Neural cell (in vitro differentiated cells): Measurements from ENCODE around the gene CTDNEP1. TPM values are rescaled to one million over a fixed set of nuclear protein-coding genes. Genes with fewer than 3 reads are reported as not detected.

ENCODE experiments used
- H2AFZ ChIP-seq: fragments of 200-600, 300-800 bp; sonication (generic), shearing (Covaris generic); 2 replicates; pipeline ENCODE4 v1.6.0; 2014; ENCODE audit warnings: low read depth, mild to moderate bottlenecking, antibody characterized with exemption, low read length, moderate library complexity
- H3F3A ChIP-seq: fragments of 200-600 bp; shearing (Covaris generic); 2 replicates; pipeline ENCODE4 v1.6.1; 2016; ENCODE audit warnings: mild to moderate bottlenecking, moderate library complexity, mixed read lengths, antibody characterized with exemption, low read length; ENCODE audit not compliant: insufficient read depth, poor library complexity, severe bottlenecking
- H3K27ac ChIP-seq: fragments of 200-600, 300-800 bp; sonication (generic), shearing (Covaris generic); 2 replicates; pipeline ENCODE4 v1.5.1; 2014; ENCODE audit warnings: mild to moderate bottlenecking, low read length, moderate library complexity
- H3K27me3 ChIP-seq: fragments of 300-800, 200-600 bp; sonication (generic), shearing (Covaris generic); 2 replicates; pipeline ENCODE4 v1.6.0; 2014; ENCODE audit warnings: mild to moderate bottlenecking, low read depth, low read length, moderate library complexity; ENCODE audit not compliant: insufficient read depth
- H3K36me3 ChIP-seq: fragments of 300-800, 200-600 bp; sonication (generic), shearing (Covaris generic); 2 replicates; pipeline ENCODE4 v1.5.1; 2014; ENCODE audit warnings: mild to moderate bottlenecking, antibody characterized with exemption, low read length, moderate library complexity; ENCODE audit not compliant: insufficient read depth
- H3K4me2 ChIP-seq: fragments of 300-800, 200-600 bp; sonication (generic), shearing (Covaris generic); 2 replicates; pipeline ENCODE4 v1.6.0; 2014; ENCODE audit warnings: mild to moderate bottlenecking, low read length
- H3K4me3 ChIP-seq: fragments of 300-800, 200-600 bp; sonication (generic), shearing (Covaris generic); 2 replicates; pipeline ENCODE4 v1.5.1; 2014; ENCODE audit warnings: mild to moderate bottlenecking, low read length, moderate library complexity
- H3K79me2 ChIP-seq: fragments of 200-600 bp; shearing (Covaris generic); replicated peaks from 2 replicates; pipeline ENCODE4 v1.6.0; 2014; ENCODE audit warnings: mild to moderate bottlenecking, low read length, moderate library complexity; ENCODE audit not compliant: insufficient read depth
- H3K9ac ChIP-seq: fragments of 300-800, 200-600 bp; sonication (generic), shearing (Covaris generic); 2 replicates; pipeline ENCODE4 v1.6.1; 2016; ENCODE audit warnings: mild to moderate bottlenecking, low read length, mixed read lengths
- H3K9me2 ChIP-seq: fragments of 200-600 bp; shearing (Covaris generic); 2 replicates; pipeline ENCODE4 v1.6.1; 2016; ENCODE audit warnings: mild to moderate bottlenecking, low read length, mixed read lengths; ENCODE audit not compliant: insufficient read depth
- H3K9me3 ChIP-seq: fragments of 200-600, 300-800 bp; sonication (generic), shearing (Covaris generic); 2 replicates; pipeline ENCODE4 v1.6.1; 2016; ENCODE audit warnings: mild to moderate bottlenecking, mixed run types, low read length, moderate library complexity, mixed read lengths
- H4K20me1 ChIP-seq: fragments of 200-600 bp; shearing (Covaris generic); 2 replicates; pipeline ENCODE4 v1.6.1; 2016; ENCODE audit warnings: mild to moderate bottlenecking, mixed run types; ENCODE audit not compliant: insufficient read depth
- CTCF ChIP-seq: fragments of 450-650 bp; IDR thresholded peaks from 2 replicates; pipeline ENCODE4 v1.5.1; 2014; ENCODE audit warnings: antibody characterized with exemption, mild to moderate bottlenecking, moderate library complexity; ENCODE audit not compliant: poor library complexity, severe bottlenecking
- EP300 ChIP-seq: fragments of 450-650 bp; conservative IDR thresholded peaks from 2 replicates; pipeline ENCODE4 v1.6.1; 2014; ENCODE audit warnings: antibody characterized with exemption, mild to moderate bottlenecking, moderate library complexity; ENCODE audit not compliant: poor library complexity, severe bottlenecking
- EZH2 ChIP-seq: fragments of 200-600, 300-800 bp; shearing (Covaris generic), sonication (generic); IDR thresholded peaks from 2 replicates; pipeline ENCODE4 v1.6.1; 2014; ENCODE audit warnings: antibody characterized with exemption, low read length, borderline replicate concordance, mild to moderate bottlenecking; ENCODE audit not compliant: insufficient read depth, poor library complexity, severe bottlenecking
- MXI1 ChIP-seq: fragments of 450-650 bp; conservative IDR thresholded peaks from 2 replicates; pipeline ENCODE4 v1.6.1; 2014; ENCODE audit warnings: antibody characterized with exemption, mild to moderate bottlenecking; ENCODE audit not compliant: poor library complexity, severe bottlenecking
- POLR2AphosphoS5 ChIP-seq: IDR thresholded peaks from 2 replicates; pipeline ENCODE4 v1.6.1; 2012
- RAD21 ChIP-seq: fragments of 450-650 bp; conservative IDR thresholded peaks from 2 replicates; pipeline ENCODE4 v1.6.1; 2014; ENCODE audit warnings: antibody characterized with exemption, mild to moderate bottlenecking, moderate library complexity
- REST ChIP-seq: IDR thresholded peaks from 2 replicates; pipeline ENCODE4 v1.6.1; 2012; ENCODE audit warnings: borderline replicate concordance
- SMC3 ChIP-seq: fragments of 450-650 bp; conservative IDR thresholded peaks from 2 replicates; pipeline ENCODE4 v1.6.1; 2014; ENCODE audit warnings: antibody characterized with exemption, mild to moderate bottlenecking, moderate library complexity; ENCODE audit not compliant: poor library complexity
- TAF1 ChIP-seq: IDR thresholded peaks from 2 replicates; pipeline ENCODE4 v1.6.1; 2012; ENCODE audit warnings: low read depth
- polyA plus RNA-seq: library from polyadenylated mRNA; depleted of rRNA; stranded (reverse); fragments of >200 nt; gene quantifications from 2 replicates; pipeline ENCODE4 v1.2.3, GENCODE V29; 2014

CTDNEP1 gene
- polyA plus RNA-seq, 1 donor from 2014 or later: 39.4 TPM

DNA sequence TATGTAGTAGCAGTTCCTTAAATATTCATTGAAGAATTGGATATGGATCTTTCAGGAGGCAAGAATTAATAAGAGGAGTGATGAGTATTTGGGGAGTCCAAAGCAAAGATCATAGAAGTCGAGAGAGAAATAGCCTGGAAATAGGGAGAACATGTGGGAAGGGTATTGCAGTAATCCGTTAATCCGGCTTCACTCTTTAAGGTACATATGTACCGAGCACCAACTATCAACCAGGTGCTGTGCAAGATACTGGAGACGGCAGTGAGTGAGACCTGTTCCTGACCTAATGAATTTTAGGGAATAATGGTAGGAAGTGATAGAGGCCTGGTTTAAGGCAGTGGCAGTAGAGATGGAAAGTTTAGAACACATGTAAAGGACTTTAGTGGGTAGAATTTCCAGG, 1.5 kb upstream of the CTDNEP1 start:
- Histone ChIP-seq H3K9ac (peak overlapping the region; percentile 88), H3K9me2 (no peaks in the 10 kb centered on the region), H4K20me1 (no peaks in the 10 kb centered on the region), H3K4me3 (peak overlapping the region; percentile 70), H3K27me3 (no peaks in the 10 kb centered on the region), H3F3A (no peaks in the 10 kb centered on the region), H3K27ac (peak overlapping the region; percentile 97), H3K36me3 (no peaks in the 10 kb centered on the region), H3K79me2 (peaks cover 44% of the 10 kb centered on the region), H3K9me3 (no peaks in the 10 kb centered on the region), H3K4me2 (peak overlapping the region; percentile 95), H2AFZ (no peak overlapping the region)
- no peak for TF ChIP-seq RAD21
- TF ChIP-seq MXI1: no peak
- no peak for TF ChIP-seq REST
- TF ChIP-seq SMC3: no peak

DNA sequence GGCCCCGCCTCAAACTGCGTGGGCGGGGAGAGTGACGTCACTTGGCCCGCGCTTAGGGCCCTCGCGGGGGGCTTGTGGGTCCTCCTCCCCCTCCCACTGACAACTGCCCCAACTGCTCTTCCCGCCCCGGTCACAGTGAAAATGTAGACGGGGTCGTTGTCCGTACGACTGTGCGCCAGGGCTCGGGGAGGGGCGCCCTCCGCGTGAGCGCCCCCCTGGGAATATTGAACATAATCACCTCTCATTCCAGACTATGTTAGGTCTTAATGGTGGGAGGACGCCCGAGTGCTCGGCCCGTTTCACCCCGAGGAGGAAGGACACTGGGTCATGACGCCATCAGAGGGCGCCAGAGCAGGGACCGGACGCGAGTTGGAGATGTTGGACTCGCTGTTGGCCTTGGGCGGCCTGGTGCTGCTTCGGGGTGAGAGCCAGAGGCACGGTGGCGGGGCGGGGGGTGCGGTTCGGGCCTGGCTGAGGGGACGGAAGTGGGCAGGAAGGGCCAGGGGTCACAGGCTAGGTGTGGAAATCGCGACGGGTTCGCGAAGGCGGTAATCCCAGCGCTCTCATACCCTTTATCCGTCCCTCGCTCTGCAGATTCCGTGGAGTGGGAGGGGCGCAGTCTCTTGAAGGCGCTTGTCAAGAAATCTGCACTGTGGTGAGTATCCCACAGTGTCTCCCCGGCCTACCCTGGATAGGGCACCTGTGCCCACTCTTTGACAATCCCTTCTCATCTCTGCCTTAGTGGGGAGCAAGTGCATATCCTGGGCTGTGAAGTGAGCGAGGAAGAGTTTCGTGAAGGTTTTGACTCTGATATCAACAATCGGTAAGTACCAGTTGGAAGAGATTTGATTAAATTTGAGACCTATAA, 876 bp upstream of the CTDNEP1 start, which contains the start of gene ELP5:
Gene ELP5, plus strand, starts transcription at position 40 of the 868 bp plus-strand sequence. Its CDS starts 336 bp downstream, at position 376.
- no peaks in the 10 kb centered on the region for H3K9me3 ChIP-seq
- H3K79me2 ChIP-seq: peaks cover 50% of the 10 kb centered on the region
- H3F3A ChIP-seq: no peaks in the 10 kb centered on the region
- peak within 1 kb of the TSS; percentile 88 for H3K9ac ChIP-seq
- TF ChIP-seq EP300 (peak; percentile 65), SMC3 (peak; percentile 63), EZH2 (no peak), CTCF (peak; percentile 65), RAD21 (peak; percentile 45), MXI1 (peak; percentile 68), REST (peak; percentile 85), POLR2AphosphoS5 (peak; percentile 87), TAF1 (peak; percentile 88)
- H3K27ac ChIP-seq: peak within 1 kb of the TSS; percentile 97
- H4K20me1 ChIP-seq: no peaks in the 10 kb centered on the region
- H3K4me3 ChIP-seq: peak within 1 kb of the TSS; percentile 70
- H2AFZ ChIP-seq: peak within 1 kb of the TSS; percentile 62
- no peaks in the 10 kb centered on the region for H3K36me3 ChIP-seq
- H3K27me3 ChIP-seq: no peaks in the 10 kb centered on the region
- no peaks in the 10 kb centered on the region for H3K9me2 ChIP-seq
- H3K4me2 ChIP-seq: peak within 1 kb of the TSS; percentile 95
